Fibroblast of skin of right quadriceps (primary cell): ENCODE data around the gene TROAP.
"Not testable (repeated sequence)": the region's sequence is repeated elsewhere in the genome, so short reads cannot be mapped to it uniquely, and the experiment has no call there.

Experiments used
- DNase-seq: peaks from one replicate; pipeline ENCODE4 v3.0.0-alpha.2; 2013

TROAP gene

GRCh38 chr12:49295082-49295936 lies 27.7 kb upstream of the TROAP start, which contains the start of gene PRPH:
Gene PRPH (plus strand): TSS chr12:49295147. CDS start chr12:49295201, 54 bp downstream.
- no peak for DNase-seq

DNA sequence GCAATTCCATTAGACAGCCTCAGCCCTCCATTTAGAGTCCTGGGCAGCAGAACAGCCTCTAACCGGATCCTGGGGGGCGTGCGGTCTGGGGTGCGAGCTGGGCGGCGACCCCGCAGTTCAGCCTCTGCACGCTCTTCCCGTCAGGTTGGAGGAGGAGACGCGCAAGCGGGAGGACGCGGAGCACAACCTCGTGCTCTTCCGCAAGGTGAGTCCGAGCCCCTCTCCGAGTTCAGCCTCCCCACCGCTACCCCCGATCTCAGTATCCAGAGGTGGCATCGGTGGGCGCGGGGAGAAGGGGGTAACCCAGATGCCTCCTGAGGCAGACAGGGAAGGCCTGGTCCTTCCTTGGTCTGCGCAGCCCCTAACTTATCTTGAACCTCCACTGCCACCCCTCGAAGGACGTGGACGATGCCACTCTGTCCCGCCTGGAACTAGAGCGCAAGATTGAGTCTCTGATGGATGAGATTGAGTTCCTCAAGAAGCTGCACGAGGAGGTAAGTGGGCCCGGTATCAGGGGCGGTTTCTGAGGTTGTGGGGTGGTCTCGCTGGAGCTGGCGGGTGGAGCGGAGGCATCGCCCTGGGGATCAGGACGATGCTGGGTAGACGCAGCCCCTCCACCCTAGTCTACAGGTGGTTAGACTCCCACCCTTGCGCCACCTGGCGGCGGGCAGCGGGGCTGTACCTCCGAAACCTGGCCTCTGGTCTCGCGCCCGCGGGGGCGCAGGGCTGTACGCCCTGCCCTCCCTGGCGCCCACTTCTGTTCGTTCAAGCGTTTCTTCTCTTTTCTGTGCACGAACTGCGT lies 26.8 kb upstream of the TROAP start:
- DNase-seq: no peak

DNA sequence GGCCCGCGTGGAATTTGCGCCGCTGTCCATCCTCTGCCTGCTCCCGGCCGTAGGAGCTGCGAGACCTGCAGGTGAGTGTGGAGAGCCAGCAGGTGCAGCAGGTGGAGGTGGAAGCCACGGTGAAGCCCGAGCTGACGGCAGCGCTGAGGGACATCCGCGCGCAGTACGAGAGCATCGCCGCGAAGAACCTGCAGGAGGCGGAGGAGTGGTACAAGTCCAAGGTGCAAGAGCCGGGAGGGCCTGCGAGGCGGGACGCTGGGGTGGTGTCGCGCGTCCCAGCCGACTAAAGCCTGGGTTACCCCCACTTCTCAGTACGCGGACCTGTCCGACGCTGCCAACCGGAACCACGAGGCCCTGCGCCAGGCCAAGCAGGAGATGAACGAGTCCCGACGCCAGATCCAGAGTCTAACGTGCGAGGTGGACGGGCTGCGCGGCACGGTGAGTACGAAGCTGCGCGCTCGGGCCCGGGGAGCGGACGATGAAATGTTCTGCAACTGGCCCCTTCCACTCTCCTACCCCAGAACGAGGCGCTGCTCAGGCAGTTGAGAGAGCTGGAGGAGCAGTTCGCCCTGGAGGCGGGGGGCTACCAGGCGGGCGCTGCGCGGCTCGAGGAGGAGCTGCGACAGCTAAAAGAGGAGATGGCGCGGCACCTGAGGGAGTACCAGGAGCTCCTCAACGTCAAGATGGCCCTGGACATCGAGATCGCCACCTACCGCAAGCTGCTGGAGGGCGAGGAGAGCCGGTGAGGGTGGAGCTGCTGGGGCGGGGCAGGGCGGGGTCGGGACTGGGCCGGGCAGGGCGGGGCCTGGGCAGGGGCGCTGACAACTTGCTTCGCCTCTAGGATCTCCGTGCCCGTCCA lies 26.0 kb upstream of the TROAP start:
- no peak for DNase-seq

DNA sequence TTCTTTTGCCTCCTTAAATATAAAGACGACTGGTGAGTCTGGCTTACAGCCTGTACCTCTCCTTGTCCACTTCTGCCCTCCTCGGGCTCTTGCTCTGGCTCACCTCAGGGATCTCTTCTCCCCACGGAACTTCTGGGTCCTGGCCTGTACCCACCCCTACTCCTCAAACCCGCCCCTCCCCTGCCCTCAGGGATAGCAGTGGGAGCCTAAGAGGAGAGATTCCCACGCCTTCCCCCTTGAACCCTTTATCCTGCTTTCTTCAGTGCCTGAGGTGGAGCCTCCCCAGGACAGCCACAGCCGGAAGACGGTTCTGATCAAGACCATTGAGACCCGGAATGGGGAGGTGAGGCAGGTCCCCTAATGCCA lies 25.4 kb upstream of the TROAP start:
- DNase-seq: no peak

- no peak for DNase-seq
Measured at GRCh38 chr12:49298160-49298559, 24.9 kb upstream of the TROAP start.

- no peak for DNase-seq
Measured at GRCh38 chr12:49301760-49302159, 21.3 kb upstream of the TROAP start.

DNA sequence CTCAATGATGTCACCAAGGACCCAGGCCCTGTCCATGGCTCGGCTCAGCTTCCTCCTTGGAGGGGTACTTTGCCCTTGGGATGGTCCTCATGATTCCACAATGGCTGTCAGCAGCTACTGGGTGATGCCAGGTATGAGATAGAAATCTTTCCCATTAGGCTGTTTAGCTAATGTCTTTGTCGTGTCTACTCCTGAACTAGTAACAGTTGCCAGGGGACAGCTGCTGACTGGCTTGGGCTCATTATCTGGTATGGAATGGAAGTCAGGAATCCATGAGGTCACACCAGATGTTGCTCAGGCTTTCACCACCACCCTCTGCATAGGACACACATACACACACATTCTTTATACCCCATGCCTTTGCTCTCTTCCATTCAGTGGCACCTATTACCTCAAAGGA lies 18.9 kb upstream of the TROAP start:
- peak; percentile 23 for DNase-seq

DNA sequence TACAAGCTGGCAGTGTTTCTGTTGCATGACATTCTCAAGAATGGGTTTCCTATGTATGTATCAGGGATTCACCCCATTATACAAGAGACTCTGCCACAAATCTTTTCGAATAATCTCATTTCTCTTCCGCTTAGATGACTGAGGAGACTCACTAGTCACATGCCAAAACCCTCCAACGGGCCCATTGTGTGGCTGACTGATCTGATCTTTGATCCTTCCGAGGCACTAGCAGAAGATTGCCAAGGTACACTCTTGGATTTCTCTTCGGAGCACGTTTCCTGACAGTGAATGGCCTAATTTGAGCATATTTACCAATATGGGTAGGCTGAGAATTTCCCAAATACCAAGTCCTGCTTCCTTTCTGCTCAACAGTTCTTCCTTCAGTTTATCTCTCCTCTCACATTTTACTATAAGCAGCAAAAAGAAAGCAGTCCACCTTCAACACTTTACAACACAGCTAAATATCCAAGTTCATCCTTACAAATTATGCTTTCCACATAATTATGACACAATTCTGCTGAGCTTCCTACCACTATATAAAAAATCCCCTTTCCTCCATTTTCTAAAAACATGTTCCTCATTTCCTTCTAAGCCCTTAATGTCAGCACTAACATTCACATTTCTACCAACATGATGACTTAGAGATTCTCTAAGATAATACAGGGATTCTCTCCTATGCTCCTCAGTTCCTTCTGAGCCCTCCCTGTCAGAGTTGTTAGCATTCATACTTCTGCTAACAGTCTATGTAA lies 17.1 kb upstream of the TROAP start:
- DNase-seq: no peak

DNA sequence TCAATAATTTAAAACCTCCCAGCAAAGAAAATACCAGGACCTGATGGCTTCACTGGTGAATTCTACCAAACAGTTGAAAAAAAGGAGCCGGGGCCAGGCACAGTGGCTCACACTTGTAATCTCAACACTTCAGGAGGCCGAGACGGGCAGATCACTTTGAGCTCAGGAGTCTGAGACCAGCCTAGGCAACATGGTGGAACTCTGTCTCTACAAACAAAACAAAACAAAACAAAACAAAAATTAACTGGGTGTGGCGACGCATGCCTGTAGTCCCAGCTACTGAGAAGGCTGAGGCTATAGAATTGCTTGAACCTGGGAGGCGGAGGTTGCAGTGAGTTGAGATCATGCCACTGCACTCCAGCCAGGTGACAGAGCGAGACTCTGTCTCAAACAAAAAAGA lies 13.7 kb upstream of the TROAP start:
- DNase-seq: no peak

DNA sequence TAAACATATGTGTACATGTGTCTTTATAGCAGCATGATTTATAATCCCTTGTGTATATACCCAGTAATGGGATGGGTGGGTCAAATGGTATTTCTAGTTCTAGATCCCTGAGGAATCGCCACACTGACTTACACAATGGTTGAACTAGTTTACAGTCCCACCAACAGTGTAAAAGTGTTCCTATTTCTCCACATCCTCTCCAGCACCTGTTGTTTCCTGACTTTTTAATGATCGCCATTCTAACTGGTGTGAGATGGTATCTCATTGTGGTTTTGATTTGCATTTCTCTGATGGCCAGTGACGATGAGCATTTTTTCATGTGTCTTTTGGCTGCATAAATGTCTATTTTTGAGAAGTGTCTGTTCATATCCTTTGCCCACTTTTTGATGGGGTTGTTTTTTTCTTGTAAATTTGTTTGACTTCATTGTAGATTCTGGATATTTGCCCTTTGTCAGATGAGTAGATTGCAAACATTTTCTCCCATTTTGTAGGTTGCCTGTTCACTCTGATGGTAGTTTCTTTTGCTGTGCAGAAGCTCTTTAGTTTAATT lies 12.5 kb upstream of the TROAP start:
- not testable (repeated sequence) for DNase-seq

GRCh38 chr12:49314811-49315210 lies 8.2 kb upstream of the TROAP start:
- no peak for DNase-seq

DNA sequence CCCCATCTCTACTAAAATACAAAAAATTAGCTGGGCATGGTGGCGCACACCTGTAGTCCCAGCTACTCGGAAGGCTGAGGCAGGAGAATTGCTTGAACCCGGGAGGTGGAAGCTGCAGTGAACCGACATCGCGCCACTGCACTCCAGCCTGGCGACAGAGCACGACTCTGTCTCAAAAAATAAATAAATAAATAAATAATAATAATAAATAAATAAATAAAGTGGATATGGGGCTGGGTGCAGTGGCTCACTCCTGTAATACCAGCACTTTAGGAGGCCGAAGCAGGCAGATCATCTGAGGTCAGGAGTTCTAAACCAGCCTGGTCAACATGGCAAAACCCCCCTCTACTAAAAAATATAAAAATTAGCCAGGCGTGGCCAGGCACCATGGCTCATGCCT lies 5.9 kb upstream of the TROAP start:
- DNase-seq: not testable (repeated sequence)

GRCh38 chr12:49320411-49321103 lies 2.5 kb upstream of the TROAP start:
- not testable (repeated sequence) for DNase-seq

DNA sequence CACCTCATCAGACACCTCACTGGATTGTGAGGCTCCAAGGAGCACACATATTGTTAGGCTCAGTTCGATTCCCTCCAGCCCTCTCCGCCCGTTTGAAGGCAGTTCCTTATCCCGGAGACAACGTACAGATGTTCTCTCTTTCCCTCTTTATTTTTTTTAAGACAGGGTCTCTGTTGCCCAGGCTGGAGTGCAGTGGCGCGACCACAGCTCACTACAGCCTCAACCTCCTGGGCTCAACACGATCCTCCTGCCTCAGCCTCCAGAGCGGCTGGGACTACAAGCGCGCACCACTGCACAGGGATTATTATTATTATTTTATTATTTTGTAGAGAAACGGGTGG lies 718 bp upstream of the TROAP start:
- no peak for DNase-seq

DNA sequence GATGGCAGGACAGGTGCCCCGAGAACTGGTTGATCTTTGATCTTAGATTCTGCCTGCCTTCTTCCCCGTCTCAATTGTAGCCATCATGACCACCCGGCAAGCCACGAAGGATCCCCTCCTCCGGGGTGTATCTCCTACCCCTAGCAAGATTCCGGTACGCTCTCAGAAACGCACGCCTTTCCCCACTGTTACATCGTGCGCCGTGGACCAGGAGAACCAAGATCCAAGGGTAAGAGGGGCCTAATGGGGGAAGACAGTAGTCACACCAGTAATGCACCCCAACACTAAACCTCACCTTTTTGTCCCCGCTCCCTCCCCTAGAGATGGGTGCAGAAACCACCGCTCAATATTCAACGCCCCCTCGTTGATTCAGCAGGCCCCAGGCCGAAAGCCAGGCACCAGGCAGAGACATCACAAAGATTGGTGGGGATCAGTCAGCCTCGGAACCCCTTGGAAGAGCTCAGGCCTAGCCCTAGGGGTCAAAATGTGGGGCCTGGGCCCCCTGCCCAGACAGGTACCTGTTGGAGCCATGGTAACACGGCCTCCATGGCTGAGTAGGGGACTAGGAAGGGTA lies 556 bp downstream of the TROAP start:
- DNase-seq: no peak

DNA sequence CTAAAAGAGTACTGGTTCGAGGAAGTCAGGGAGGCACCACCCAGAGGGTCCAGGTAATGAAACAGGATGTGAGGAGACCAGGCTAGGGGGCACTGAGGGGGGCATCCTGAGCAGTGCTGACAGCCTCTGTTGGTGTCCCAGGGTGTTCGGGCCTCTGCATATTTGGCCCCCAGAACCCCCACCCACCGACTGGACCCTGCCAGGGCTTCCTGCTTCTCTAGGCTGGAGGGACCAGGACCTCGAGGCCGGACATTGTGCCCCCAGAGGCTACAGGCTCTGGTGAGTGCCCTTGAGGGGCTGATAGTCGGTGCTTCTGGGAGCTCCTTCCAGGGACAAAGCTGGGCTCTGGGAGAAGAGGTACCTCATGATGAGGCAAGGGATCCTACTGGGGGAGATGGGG lies 2.6 kb downstream of the TROAP start:
- no peak for DNase-seq

DNA sequence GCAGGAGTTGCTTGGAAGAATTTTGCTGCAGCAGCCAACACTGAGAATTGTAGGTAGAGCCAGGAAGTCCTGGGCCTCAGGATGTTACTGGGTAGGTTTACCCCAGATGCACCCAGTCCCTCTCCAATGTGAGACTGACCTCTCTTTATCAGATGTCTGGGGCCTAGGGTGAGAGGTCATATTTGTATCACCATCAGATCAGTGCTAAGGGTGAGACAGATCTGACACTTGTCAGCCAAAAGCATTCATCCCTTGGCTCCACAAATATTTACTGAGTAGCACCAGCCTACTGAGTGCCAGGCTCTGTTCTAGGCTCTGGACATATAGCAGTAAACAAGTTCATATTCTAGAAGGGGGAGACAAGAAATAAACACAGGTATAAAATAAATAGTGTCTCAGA lies 4.3 kb downstream of the TROAP start:
- DNase-seq: no peak

- DNase-seq: no peak
Measured at GRCh38 chr12:49327887-49328286, 4.8 kb downstream of the TROAP start.

GRCh38 chr12:49328816-49329215 lies 5.8 kb downstream of the TROAP start:
- no peak for DNase-seq

- no peak for DNase-seq
Measured at GRCh38 chr12:49330032-49330619, 7.1 kb downstream of the TROAP start.
